ENCODE measurements around the gene EGFR. TPM values are rescaled to one million over a fixed set of nuclear protein-coding genes. Genes with fewer than 3 reads are reported as not detected.

The EGFR gene
- total RNA-seq, 1 donor from 2014 or later, result 144 TPM

DNA sequence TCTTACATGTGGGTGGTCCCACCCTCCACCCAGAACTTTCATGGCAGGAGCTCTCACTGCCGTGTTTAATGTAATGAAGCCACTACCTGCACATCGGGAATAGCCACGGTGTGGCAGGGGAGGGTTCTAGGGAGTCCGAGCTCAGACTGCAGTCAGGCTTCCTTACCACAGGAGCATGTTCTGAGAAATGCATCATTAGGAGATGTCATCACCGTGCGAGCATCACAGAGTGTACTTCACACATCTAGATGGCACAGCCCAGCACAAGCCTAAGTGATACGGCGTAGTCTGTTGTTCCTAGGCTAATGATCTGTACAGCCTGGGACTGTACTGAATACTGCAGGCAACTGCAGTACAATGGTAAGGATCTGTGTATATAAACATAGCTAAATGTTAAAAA, 193.4 kb downstream of the EGFR start:
- DNase-seq (ENCODE audit: low spot score), result no peak

DNA sequence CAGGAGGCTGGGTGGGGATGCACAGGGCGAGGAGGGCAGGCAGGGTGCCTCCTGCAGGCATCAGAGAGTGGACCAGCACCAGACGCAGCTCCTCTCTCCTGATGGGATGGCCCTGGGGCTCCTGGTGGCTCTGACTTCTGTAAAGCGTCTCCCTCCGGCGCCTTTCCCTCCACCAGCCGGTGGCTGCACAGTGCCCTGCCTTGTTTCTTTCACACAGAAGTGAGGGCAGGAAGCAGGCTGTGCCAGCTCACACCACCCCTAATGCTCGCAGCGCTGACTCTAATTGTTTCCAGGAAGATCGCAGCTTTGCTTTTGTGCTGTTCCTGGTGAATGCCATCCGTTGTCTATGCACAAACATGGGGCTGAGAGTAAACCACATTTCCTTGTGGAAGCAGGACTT, 194.0 kb downstream of the EGFR start:
- no peak for DNase-seq (ENCODE audit: low spot score)

DNA sequence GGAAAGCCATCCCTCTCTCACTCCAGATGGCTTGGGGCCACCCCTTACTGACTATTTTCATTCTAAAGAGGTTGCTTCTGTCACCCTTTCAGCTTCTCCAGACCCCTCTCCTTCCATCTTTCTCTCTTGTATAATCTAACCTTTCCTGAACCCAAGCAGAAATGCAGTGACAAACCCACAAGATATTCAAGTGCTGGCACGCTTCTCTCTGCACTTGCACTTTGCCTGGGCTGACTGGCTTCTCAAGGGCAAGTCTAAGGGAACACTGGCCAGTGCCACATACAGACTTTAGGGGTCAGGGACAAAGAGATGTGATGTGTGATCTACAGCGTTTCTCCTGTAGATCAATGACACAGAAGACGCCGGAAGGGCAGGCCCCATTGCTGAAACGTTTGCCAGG, 195.9 kb downstream of the EGFR start:
- no peak for DNase-seq (ENCODE audit: low spot score)

DNA sequence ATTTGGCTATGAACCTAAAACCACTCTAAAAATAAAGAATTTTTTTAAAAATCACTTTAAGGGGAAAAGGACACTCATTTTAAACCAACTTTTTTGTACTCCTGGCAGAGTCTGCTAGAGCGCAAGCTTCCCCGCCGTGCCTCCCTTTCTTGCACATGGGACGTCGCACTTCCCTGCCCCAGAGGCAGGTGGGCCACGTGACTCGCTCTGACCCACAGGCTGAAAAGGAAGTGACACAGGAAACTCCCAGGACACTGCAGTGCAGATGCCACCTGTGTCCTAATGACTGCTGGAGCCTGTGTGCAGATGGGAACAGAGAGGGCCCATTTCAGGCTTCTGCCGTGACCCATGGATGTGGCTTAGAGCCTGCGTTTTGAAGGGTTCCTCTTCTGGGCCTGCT, 204.2 kb downstream of the EGFR start:
- DNase-seq (ENCODE audit: low spot score), result no peak

DNA sequence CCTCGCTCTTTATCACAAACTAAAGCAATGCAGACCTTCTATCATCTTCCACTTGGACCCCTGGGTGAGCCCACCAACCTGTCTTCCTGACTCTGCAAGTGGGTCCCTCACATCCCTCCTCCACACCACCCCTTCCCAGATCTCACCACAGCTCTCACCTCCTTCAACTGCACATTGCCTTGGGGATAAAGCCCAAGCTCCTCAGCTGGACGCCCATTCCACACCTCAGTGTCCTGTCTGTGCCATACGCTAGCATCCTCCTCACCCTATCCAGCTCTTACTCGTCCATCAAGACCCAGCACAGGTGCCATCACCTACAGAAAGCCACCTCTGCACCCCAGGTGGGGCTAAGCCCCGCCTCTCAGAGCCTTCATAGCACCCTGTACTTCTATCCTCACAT, 205.3 kb downstream of the EGFR start:
- DNase-seq (ENCODE audit: low spot score), result no peak

DNA sequence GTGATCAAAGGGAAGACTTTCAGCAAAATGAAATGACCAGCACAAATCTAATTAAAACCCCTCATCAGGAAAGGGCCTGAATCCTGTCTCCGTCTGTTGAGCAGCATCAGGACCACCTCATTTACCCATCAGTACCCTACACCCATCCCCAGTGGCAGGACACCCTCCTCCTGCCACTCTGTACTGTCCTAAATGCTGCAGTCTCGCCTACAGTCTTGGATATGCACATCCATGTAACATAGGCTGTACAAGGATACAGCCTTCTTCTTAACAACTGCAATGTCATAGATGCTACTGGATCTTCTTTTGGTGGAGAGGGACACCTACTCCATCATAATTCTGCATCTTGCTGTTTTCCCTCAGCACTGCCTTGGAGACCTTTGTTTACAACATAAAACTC, 206.0 kb downstream of the EGFR start:
- no peak for DNase-seq (ENCODE audit: low spot score)

DNA sequence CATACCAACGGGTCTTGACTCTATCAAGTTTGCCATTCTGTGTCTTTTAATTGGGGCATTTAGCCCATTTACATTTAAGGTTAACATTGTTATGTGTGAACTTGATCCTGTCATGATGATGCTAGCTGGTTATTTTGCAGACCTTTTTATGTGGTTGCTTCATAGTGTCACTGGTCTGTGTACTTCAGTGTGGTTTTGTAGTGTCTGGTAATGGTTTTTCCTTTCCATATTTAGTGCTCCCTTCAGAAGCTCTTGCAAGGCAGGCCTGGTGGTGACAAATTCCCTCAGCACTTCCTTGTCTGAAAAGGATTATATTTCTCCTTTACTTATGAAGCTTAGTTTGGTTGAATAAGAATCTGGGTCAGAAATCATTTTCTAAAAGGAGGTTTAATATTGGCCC, 211.2 kb downstream of the EGFR start:
- no peak for DNase-seq (ENCODE audit: low spot score)

DNA sequence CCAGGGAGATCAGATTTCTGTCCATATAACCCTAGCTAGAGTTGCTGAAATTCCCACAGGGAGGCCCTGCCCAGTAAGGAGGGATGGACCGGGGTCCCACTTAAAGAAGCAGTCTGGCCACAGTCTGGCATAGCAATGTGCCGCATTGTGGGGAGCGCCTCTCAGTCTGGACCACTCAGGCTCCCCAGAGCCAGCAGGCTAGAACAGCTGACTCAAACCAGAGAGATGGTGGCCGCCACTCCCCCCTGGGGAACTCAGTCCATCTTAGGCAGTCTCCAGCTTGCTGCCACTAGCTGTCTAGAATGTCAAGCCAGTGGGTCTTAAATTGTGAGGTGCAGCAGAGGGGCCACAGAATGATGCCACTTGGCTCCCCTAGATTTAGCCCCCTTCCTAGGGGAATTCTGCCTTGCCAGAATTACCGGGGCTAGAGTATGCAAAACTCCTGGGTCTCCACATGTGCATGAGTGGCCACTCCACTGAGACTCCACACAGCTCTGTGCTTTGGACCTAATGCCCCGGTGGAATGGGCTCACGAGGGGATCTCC, 213.0 kb downstream of the EGFR start:
- no peak for DNase-seq (ENCODE audit: low spot score)

DNA sequence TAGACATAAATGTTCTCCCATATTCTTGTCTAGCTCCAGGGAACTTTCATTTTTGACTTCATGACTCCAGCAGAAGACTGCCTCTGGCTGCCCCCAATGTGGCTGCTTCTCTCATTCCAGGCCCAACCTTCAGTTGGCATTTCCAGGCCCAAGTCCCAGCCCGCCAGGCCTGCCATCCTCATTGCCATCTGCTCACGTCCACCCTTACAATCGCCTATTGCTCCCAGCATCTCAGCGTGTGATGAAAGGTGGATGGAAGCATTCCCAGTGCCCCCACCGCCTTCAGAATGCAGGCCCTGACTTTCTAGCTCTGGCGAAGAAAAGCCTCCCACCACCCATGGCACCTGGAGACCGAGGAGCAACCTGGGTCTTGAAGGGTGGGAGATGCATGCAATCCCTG, 214.2 kb downstream of the EGFR start:
- DNase-seq (ENCODE audit: low spot score), result no peak

DNA sequence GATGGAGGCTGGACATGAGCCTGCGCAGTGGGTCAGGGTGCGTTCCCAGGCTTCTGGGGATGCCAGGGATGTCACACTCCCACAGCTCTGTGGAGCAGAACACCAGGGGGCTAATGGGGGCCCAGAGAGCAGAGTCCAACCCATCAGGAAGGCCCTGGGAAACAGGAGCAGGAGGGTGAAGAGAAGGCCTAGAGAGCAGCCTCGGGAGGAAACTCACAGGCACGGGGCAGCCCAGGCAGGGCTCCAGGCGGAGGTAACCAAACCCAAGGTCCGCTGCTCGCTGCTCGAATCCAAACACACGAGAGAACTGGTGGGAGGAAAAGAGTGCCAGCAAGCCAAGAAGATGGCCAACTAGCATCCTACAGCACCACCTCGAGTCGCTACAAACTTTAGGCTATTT, 215.6 kb downstream of the EGFR start:
- DNase-seq (ENCODE audit: low spot score), result no peak

DNA sequence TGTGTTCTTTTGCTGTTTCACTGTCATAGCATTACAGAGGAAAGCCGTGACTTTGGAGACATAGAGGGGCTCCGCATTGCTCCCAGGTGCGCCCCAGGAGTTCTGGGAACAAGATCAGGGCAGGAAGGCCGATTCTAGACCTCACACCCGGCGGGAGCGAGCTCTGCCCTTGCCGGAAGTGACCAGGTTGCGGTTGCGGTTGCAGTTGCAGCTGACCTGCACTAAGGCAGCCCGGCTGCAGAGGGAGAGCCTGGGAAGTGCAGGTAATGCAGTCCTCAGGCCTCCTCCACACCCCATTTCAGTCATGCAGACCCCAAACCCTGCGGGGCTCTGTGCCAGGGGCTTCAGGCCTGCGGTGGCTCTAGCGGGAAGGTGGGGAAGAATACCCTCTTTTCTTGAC, 216.3 kb downstream of the EGFR start:
- DNase-seq (ENCODE audit: low spot score), result no peak

DNA sequence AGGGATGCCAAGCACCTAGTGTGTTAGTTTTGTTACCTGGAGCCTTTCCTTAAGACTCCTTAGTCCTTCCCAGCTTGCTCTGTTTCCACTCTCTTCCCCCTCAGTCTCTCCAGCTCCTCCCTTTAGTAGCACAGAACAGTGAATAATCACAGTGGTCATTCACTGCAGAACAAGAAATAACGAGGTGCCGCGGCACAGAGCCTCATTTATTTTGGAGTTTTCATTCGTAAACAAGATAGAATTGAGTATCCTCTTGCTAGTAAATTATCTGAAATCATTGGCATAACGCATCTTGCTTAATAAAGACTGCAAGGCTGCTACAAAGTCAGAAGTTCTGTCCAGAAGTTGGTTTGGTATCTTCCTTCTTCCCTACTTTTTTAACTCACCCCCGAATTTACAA, 217.0 kb downstream of the EGFR start:
- DNase-seq (ENCODE audit: low spot score), result no peak

DNA sequence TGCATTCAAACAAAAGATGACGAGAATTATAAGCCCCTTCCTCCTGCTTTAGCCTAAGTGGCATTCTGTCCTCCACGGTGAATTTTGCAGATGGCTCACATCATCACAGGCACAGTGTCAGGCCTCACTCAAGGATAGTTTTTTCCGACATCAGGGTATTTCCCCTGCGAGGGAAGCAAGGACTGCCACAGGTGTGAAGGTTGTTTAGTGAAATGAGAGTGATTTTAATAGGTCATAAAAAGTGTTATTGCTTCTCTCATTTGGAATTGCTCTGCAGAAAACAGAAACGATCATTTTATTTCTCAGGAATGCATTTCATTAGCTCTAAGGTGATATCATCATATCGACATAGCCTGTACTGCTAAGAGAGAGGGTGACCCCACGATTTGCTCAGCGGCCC, 217.7 kb downstream of the EGFR start:
- no peak for DNase-seq (ENCODE audit: low spot score)

DNA sequence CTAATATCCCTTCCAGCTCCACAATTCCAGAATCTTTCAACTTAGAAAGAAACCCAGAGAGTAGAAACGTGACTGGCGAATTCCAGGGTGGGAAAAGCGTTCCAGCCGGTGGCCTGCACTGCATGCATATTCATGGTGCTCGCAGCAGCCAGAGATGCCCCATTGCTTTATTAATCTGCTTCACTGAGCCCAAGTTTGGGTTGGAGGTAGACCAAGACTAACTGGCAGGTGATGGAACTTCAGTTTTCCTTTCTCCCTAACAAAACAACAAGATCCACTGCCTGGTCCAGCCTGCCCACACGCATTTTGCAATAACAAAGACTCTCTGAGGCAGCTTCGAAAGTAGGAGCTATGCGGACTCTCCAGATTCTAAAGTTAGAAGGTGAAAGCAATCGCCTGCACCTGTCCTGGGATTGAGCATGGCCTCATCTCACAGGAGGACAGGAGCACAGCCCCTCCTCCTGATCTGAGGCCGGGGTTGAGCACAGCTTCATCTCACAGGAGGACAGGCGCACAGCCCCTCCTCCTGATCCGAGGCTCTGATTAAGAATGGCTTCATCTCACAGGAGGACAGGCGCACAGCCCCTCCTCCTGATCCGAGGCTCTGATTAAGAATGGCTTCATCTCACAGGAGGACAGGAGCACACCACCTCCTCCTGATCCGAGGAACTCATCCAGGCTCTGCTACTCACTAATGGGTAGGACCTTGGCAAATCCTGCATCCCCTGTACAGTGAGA, 218.5 kb downstream of the EGFR start:
- DNase-seq (ENCODE audit: low spot score), result no peak

DNA sequence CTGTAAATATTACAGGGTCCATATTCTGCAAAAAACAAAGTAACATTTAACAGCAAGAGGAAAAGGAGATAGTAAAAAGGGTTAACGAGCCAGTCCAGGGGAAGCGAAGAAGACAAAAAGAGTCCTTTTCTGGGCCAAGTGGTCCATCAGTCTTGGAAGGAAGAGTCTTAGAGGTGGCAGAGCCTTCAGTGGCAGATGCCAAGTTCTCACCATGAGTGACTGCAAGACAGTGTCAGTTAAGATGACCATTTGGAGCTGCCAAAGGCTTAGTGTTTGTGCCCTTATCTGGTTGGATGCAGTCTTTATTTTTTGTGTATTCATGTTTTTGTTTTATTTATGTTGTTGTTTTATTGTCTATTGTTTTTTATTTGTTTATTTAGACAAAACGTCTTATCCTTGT, 220.6 kb downstream of the EGFR start:
- DNase-seq (ENCODE audit: low spot score), result no peak

DNA sequence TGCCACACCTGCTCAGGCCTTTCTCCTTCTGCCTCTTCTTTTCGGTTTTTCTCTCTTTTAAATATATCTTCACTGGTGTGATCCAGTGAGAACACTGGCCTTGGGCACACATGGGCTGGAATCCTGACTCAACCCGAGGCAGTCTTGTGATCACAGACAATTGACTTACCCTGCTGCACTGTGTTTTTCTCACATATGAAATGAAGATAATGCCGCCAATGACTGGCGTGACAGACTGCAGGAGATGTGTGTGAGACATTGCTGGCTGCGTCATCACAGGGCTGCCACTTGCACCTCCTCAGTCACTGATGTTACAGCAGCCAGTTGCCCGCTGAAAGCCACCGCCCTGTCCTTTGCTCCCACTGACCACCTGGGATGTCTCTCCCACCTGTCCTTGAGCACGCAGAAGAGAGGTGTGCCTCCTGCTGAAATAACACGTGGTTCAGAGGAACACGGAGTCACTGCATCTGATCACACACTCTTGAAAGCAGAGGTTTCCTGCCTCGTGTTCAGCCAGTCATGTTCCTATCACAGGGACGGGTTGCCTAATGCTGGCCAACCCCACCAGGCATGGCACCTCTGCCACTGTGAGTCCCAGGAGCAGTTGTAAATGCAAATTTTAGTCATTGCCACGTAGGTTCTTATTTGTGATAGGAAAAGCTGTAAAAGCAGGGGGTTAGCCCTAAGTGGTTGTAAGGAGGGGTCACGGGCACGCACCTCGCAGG, 221.8 kb downstream of the EGFR start:
- DNase-seq (ENCODE audit: low spot score), result no peak

DNA sequence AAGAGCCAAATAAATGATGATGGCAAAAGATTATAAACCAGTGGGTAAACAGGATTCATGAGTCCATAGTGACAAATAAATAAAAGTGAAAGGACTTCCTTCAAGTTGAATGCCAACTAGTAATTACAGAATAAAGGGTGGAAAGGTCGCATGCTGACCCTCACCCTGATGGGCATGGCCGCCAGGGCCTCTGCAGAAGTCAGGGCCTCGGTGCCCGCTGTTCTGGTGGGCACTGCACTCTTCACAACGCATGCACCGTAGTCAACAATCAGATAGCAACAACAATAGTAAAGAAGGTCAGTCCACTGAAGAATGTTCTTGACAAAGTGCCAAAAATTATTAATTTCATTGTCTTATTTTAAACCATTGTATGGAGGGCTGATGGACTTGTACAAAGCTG, 223.1 kb downstream of the EGFR start:
- no peak for DNase-seq (ENCODE audit: low spot score)

DNA sequence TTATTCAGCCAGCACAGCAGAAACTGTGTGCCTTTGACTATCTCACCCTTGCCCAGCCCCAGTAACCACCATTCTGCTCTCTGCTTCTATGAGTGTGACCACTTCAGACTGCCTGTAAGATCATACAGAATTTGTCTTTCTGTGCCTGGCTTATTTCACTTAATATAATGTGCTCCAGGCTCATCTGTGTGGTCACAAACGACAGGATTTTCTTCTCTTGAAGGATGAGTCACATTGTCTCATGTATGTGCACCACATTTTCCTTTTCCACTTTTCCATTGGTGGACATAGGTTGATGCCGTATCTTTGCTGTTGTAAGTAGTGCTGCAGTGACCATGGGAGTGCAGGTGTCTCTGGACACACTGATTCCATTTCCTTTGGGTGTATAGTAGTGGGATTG, 223.8 kb downstream of the EGFR start:
- DNase-seq (ENCODE audit: low spot score), result no peak

DNA sequence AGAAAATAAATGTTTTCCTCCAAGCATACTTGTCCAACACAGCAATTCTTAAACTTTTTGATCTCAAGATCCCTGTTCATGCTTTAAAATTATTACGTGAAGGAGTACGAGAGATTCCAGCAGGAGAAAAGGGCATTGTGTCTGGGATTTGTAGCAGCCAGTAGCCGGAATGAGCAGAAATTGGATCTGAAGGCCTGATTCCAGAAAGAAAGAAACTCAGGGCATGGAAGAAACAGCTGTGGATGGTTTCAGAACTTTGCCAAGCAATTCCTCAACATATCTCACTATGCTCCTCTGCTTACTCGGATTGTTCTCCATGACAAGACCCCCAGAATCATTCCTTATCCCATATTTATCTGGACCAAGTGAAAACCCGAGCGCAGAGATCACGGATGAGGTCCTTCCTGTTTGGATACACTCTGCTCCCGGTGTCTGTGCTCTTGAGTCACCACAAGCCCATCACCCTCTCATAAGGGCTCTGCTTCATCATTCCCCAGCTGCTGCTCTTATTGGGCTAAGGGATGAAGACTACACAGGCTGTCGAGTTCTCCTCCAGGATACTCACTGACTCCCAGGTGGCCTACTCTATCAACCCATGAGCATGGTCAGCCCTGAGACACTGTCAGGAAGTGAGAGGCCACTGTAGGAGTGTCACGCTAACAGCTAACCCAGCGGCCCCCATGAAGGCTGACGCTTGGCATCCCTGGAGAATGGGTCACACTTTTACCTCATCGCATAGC, 225.4 kb downstream of the EGFR start:
- no peak for DNase-seq (ENCODE audit: low spot score)

DNA sequence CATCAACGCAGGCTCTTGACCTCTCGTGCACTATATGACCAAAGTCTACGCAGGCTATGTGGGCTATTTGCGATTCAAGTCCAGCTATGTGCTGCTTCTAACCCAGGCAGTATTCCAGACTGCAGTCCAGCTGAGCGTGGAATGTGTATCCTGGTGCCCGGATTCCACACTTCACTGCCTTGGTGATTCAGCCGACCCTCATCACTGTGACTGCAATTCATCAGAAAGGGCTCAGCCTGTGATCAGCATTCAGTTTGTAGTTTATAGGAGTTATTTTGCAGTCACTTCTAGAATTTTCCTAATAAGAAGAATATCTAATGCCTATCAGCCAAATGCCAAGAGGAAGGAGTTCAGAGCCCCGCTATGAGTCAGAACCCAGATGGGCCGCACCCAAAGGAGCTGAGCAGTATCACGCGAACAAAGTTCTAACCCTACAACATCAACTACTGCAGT, 226.5 kb downstream of the EGFR start:
- no peak for DNase-seq (ENCODE audit: low spot score)

DNA sequence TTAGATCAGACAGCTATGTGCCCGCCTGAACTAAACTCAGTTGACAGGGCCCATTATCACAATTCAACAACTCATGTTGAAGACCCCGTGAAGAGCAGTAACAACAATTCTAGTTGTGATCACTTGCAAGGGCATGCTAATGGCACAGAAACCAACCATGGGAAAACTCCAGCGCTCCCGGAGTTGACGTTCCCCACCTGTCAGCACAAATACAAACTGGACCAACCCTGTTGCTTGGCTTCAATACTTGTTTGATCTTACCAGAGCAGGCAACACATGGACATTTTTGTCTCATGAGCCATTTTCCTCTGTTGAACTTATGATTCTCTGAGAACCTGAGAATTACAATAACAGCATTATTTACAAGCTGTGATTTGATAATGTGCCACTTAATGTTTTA, 227.4 kb downstream of the EGFR start:
- no peak for DNase-seq (ENCODE audit: low spot score)

DNA sequence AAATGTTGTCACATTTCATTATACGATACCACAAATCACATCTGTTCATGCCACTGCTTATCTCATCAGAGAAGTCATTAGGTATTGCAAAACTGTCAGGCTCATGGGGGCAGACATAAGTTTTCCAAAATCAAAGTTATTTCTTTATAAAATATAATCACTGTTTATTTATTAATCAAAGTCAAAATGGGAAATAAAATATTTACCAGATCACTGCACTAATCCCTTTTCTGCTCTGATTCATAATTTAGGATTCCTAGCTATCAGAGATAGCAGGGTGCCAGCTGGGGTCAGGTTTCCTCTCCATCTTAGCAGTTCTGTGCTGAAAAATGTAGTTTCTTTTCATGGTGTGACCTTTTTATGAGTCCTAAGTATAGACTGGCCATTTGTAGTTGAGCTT, 228.6 kb downstream of the EGFR start:
- no peak for DNase-seq (ENCODE audit: low spot score)

DNA sequence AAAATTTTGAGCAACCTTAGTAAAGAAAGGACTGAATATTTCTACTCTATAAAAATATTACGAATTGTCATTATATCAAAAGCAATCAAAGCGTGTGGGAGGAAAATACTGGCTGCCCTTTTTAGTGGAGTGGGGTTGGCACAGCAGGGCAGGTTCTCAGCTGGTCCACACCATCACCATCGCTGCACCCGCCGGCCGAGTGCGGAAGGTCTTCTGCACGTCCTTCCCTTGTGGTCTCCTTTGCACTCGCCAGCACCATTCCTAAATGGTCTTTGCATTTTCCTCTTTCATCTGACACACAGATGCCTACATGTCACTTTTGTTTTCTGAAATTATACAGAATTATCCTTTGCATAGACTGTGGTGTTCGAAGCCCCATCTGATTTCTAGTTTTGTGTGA, 229.7 kb downstream of the EGFR start:
- DNase-seq (ENCODE audit: low spot score), result no peak

Data from ureter (tissue), 1 donor.